H9 (cell line): ENCODE results near the gene AQP7. TPM values are rescaled to one million over a fixed set of nuclear protein-coding genes. Genes with fewer than 3 reads are reported as not detected.

Source experiments
- DNase-seq: peaks from one replicate; pipeline ENCODE4 v3.0.0-alpha.2; 2017
- H2AFZ ChIP-seq: one replicate; pipeline ENCODE4 v1.6.1; 2013; ENCODE audit warnings: mild to moderate bottlenecking, low read length, control low read depth, moderate library complexity
- H2AK5ac ChIP-seq: 2 replicates; pipeline ENCODE4 v1.6.1; 2013; ENCODE audit warnings: low read length, control low read depth, mixed read lengths; ENCODE audit not compliant: insufficient read length
- H2BK120ac ChIP-seq: one replicate; pipeline ENCODE4 v1.6.1; 2013; ENCODE audit warnings: low read depth, mild to moderate bottlenecking, low read length, control low read depth, inconsistent platforms; ENCODE audit not compliant: poor library complexity, severe bottlenecking
- H2BK12ac ChIP-seq: 2 replicates; pipeline ENCODE4 v1.6.1; 2013; ENCODE audit warnings: low read length, control low read depth, mixed read lengths, low read depth; ENCODE audit not compliant: insufficient read length
- H2BK15ac ChIP-seq: 2 replicates; pipeline ENCODE4 v1.6.1; 2013; ENCODE audit warnings: low read depth, low read length, control low read depth
- H2BK20ac ChIP-seq: one replicate; pipeline ENCODE4 v1.6.1; 2013; ENCODE audit warnings: low read depth, mild to moderate bottlenecking, low read length, control low read depth, inconsistent platforms; ENCODE audit not compliant: poor library complexity, severe bottlenecking
- H2BK5ac ChIP-seq: 2 replicates; pipeline ENCODE4 v1.6.1; 2013; ENCODE audit warnings: low read length, control low read depth, mixed read lengths; ENCODE audit not compliant: insufficient read length
- H3K14ac ChIP-seq: 2 replicates; pipeline ENCODE4 v1.6.1; 2013; ENCODE audit warnings: low read length, control low read depth; ENCODE audit not compliant: insufficient read depth
- H3K18ac ChIP-seq: 2 replicates; pipeline ENCODE4 v1.6.1; 2013; ENCODE audit warnings: low read depth, mild to moderate bottlenecking, mixed read lengths, low read length, control low read depth; ENCODE audit not compliant: insufficient read length
- H3K23ac ChIP-seq: 2 replicates; pipeline ENCODE4 v1.6.1; 2013; ENCODE audit warnings: low read length, control low read depth, mixed read lengths, low read depth; ENCODE audit not compliant: insufficient read length
- H3K23me2 ChIP-seq: 2 replicates; pipeline ENCODE4 v1.6.1; 2013; ENCODE audit warnings: low read depth, mild to moderate bottlenecking, mixed read lengths, low read length, control low read depth; ENCODE audit not compliant: insufficient read length, poor library complexity, severe bottlenecking
- H3K27ac ChIP-seq: 2 replicates; pipeline ENCODE4 v1.5.1; 2013; ENCODE audit warnings: low read length, control low read depth, mixed read lengths, low read depth; ENCODE audit not compliant: insufficient read length
- H3K27me3 ChIP-seq: 2 replicates; pipeline ENCODE4 v1.6.1; 2013; ENCODE audit warnings: low read length, control low read depth, inconsistent platforms; ENCODE audit not compliant: insufficient read depth
- H3K4ac ChIP-seq: 2 replicates; pipeline ENCODE4 v1.6.1; 2013; ENCODE audit warnings: low read depth, mild to moderate bottlenecking, control low read depth, inconsistent platforms, low read length, moderate library complexity
- H3K4me1 ChIP-seq: 2 replicates; pipeline ENCODE4 v1.6.1; 2013; ENCODE audit warnings: low read length, control low read depth, inconsistent platforms; ENCODE audit not compliant: insufficient read depth
- H3K4me2 ChIP-seq: 2 replicates; pipeline ENCODE4 v1.6.1; 2013; ENCODE audit warnings: low read length, control low read depth, mixed read lengths; ENCODE audit not compliant: insufficient read length, insufficient read depth
- H3K56ac ChIP-seq: 2 replicates; pipeline ENCODE4 v1.6.1; 2013; ENCODE audit warnings: low read depth, mild to moderate bottlenecking, mixed read lengths, low read length, control low read depth; ENCODE audit not compliant: insufficient read length
- H3K79me1 ChIP-seq: 2 replicates; pipeline ENCODE4 v1.6.1; 2013; ENCODE audit warnings: low read depth, mild to moderate bottlenecking, moderate library complexity, low read length, control low read depth, inconsistent platforms; ENCODE audit not compliant: insufficient read depth, poor library complexity, severe bottlenecking
- H3K79me2 ChIP-seq: 2 replicates; pipeline ENCODE4 v1.6.1; 2013; ENCODE audit warnings: low read length, control low read depth, inconsistent platforms; ENCODE audit not compliant: insufficient read depth
- H3K9ac ChIP-seq: 2 replicates; pipeline ENCODE4 v1.6.1; 2013; ENCODE audit warnings: low read length, control low read depth, mixed read lengths; ENCODE audit not compliant: insufficient read length; ENCODE audit errors: extremely low read depth
- H3K9me3 ChIP-seq: one replicate; pipeline ENCODE4 v1.6.1; 2013; ENCODE audit warnings: low read depth, low read length, inconsistent platforms; ENCODE audit not compliant: control insufficient read depth
- H3T11ph ChIP-seq: one replicate; pipeline ENCODE4 v1.6.1; 2013; ENCODE audit warnings: mild to moderate bottlenecking, low read length, control low read depth, inconsistent platforms
- H4K20me1 ChIP-seq: one replicate; pipeline ENCODE4 v1.6.1; 2013; ENCODE audit not compliant: control insufficient read depth, insufficient read length, insufficient read depth
- H4K5ac ChIP-seq: 2 replicates; pipeline ENCODE4 v1.6.1; 2013; ENCODE audit warnings: low read depth, mild to moderate bottlenecking, mixed read lengths, low read length, control low read depth; ENCODE audit not compliant: insufficient read length
- H4K8ac ChIP-seq: replicated peaks from 2 replicates; pipeline ENCODE4 v1.6.1; 2013; ENCODE audit warnings: low read length, control low read depth, mixed read lengths, low read depth; ENCODE audit not compliant: insufficient read length
- H4K91ac ChIP-seq: 2 replicates; pipeline ENCODE4 v1.6.1; 2013; ENCODE audit warnings: low read depth, mild to moderate bottlenecking, moderate library complexity, mixed read lengths, low read length, control low read depth; ENCODE audit not compliant: insufficient read length
- H3K27ac Mint-ChIP-seq, 3 experiments: 2 replicates in 2 of 3; 3 replicates in 1 of 3; pipeline ENCODE4 v1.8.0; 2020 to 2021; ENCODE audit warnings: mixed read lengths in 3 of 3, mild to moderate bottlenecking in 1 of 3, moderate library complexity in 1 of 3
- H3K27me3 Mint-ChIP-seq: 2 replicates; pipeline ENCODE4 v1.8.0; 2021; ENCODE audit warnings: low read depth, mild to moderate bottlenecking, moderate library complexity, mixed read lengths
- H3K36me3 Mint-ChIP-seq, 3 experiments: 2 replicates in 2 of 3; 3 replicates in 1 of 3; pipeline ENCODE4 v1.8.0; 2020 to 2021; ENCODE audit warnings: low read depth in 3 of 3, mixed read lengths in 3 of 3; ENCODE audit not compliant: insufficient read depth in 1 of 3
- H3K4me1 Mint-ChIP-seq, 2 experiments: 2 replicates each; pipeline ENCODE4 v1.8.0; 2020; ENCODE audit warnings: mixed read lengths in 2 of 2
- H3K4me3 Mint-ChIP-seq, 2 experiments: 2 replicates in 1 of 2; 3 replicates in 1 of 2; pipeline ENCODE4 v1.8.0; 2020 to 2021; ENCODE audit warnings: mild to moderate bottlenecking in 2 of 2, mixed read lengths in 2 of 2, moderate library complexity in 1 of 2
- H3K9me3 Mint-ChIP-seq, 2 experiments: 2 replicates in 1 of 2; 3 replicates in 1 of 2; pipeline ENCODE4 v1.8.0; 2020; ENCODE audit warnings: mild to moderate bottlenecking in 2 of 2, mixed read lengths in 2 of 2, moderate library complexity in 1 of 2
- WGBS: extraction: QIAGEN DNeasy Blood & Tissue Kit; methylation state at CpG from one replicate; pipeline ENCODE4 v1.1.7; 2013; ENCODE audit warnings: missing lambda C conversion rate, low lambda C conversion rate, mixed read lengths; ENCODE audit not compliant: insufficient read length; ENCODE audit errors: extremely low coverage; 5-methylcytosine and 5-hydroxymethylcytosine counted together
- total RNA-seq: library from RNA; stranded (reverse); gene quantifications from 2 replicates; pipeline ENCODE4 v1.2.1, GENCODE V29; 2021
- TF ChIP-seq, protein P1 (sequence below): fragments of 200-600 bp; sonication (generic); conservative IDR thresholded peaks from 3 replicates; pipeline ENCODE4 v1.8.0; 2021; ENCODE audit warnings: antibody characterized with exemption, mild to moderate bottlenecking

Gene AQP7
- total RNA-seq, 1 experiment from 2014 or later = not detected

DNA sequence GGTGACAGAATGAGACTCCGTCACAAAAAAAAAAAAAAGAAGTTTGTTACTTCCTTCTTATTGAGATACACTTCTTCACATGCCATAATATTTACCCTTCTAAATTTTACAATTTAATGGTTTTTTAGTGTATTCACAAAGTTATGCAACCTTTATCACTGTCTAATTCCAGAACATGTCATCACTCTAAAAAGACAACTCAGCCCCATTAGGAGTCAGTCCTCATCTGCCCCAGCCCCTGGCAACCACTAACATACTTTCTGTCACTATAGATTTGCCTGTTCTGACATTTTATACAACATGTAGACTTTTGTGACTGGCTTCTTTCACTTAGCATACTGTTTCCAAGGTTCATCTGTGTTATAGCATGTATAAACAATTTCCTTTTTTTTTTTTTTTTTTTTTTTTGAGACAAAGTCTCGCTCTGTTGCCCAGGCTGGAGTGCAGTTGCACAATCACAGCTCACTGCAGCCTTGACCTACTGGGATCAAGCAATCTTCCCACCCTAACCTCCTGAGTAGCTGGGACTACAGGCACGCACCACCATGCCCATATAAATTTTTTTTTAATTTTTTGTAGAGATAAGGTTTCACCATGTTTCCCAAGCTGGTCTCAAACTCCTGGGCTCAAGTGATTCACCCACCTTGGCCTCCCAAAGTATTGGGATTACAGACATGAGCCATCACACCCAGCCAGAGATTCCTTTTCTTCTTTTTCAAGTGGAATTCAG, 27.1 kb upstream of the AQP7 start:
- Histone ChIP-seq H2AK5ac (no peak overlapping the region), H3K18ac (no peak overlapping the region), H4K5ac (no peak overlapping the region), H3K4ac (no peak overlapping the region), H4K91ac (no peak overlapping the region), H3K79me1 (no peaks in the 10 kb centered on the region), H4K20me1 (no peaks in the 10 kb centered on the region), H3K9ac (no peak overlapping the region), H3K23ac (no peak overlapping the region), H3K79me2 (no peaks in the 10 kb centered on the region), H3K9me3 (no peaks in the 10 kb centered on the region), H2BK5ac (no peak overlapping the region), H4K8ac (no peak overlapping the region), H2BK120ac (no peak overlapping the region), H3K4me1 (no peaks in the 10 kb centered on the region), H3T11ph (no peak overlapping the region), H3K14ac (no peak overlapping the region), H3K27ac (no peak overlapping the region), H3K23me2 (no peaks in the 10 kb centered on the region), H2BK12ac (no peak overlapping the region), H2AFZ (no peak overlapping the region), H3K27me3 (no peaks in the 10 kb centered on the region), H3K56ac (no peak overlapping the region), H2BK20ac (no peak overlapping the region), H3K4me2 (no peak overlapping the region), H2BK15ac (no peak overlapping the region)
- TF ChIP-seq, protein P1, sequence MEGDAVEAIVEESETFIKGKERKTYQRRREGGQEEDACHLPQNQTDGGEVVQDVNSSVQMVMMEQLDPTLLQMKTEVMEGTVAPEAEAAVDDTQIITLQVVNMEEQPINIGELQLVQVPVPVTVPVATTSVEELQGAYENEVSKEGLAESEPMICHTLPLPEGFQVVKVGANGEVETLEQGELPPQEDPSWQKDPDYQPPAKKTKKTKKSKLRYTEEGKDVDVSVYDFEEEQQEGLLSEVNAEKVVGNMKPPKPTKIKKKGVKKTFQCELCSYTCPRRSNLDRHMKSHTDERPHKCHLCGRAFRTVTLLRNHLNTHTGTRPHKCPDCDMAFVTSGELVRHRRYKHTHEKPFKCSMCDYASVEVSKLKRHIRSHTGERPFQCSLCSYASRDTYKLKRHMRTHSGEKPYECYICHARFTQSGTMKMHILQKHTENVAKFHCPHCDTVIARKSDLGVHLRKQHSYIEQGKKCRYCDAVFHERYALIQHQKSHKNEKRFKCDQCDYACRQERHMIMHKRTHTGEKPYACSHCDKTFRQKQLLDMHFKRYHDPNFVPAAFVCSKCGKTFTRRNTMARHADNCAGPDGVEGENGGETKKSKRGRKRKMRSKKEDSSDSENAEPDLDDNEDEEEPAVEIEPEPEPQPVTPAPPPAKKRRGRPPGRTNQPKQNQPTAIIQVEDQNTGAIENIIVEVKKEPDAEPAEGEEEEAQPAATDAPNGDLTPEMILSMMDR = no peak
- no peak overlapping the region for H3K27ac Mint-ChIP-seq
- H3K4me3 Mint-ChIP-seq = no peak overlapping the region
- no peak for DNase-seq
- H3K9me3 Mint-ChIP-seq = no peaks in the 10 kb centered on the region
- H3K4me1 Mint-ChIP-seq = no peaks in the 10 kb centered on the region
- no peaks in the 10 kb centered on the region for H3K36me3 Mint-ChIP-seq
- H3K27me3 Mint-ChIP-seq = no peaks in the 10 kb centered on the region
- no CpG with 5 or more reads among the region's 3 CpGs for WGBS
